ENCODE data around the gene GNB1L.

DNA sequence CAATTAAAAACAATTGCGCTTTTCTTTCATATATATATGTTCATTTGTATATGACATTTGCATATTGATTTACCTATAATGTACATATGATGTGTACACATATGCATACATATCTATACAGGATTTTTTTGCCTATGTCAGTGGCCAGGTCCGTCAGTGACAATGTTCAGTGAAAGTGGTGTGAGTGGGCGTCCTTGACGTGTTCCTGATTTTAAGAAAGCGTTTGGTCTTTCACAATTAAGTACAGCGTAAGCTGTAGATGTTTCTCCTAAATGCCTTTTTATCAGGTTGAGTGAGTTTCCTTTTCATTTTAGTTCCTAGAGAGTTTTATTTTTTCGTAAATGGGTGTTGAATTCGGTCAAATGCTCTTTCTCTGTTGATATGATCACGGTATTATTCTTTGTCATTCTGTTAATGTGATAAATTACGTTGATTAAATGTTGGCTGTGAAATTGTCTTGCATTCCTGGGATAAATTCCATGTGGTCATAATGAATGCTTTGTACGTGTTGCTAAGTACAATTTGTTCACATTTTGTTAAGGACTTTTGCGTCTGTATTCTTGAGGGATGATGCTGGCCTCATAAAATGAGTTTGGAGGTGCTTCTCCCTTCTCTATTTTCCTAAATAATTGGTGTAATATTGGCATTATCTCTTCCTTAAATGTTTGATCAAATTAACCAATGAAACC, 10.6 kb upstream of the GNB1L start:
- TF ChIP-seq CTCF (IDR thresholded peaks at IDR 0.05; ENCODE audit: insufficient read depth, low read length) = no peak
- TF ChIP-seq, protein P1, sequence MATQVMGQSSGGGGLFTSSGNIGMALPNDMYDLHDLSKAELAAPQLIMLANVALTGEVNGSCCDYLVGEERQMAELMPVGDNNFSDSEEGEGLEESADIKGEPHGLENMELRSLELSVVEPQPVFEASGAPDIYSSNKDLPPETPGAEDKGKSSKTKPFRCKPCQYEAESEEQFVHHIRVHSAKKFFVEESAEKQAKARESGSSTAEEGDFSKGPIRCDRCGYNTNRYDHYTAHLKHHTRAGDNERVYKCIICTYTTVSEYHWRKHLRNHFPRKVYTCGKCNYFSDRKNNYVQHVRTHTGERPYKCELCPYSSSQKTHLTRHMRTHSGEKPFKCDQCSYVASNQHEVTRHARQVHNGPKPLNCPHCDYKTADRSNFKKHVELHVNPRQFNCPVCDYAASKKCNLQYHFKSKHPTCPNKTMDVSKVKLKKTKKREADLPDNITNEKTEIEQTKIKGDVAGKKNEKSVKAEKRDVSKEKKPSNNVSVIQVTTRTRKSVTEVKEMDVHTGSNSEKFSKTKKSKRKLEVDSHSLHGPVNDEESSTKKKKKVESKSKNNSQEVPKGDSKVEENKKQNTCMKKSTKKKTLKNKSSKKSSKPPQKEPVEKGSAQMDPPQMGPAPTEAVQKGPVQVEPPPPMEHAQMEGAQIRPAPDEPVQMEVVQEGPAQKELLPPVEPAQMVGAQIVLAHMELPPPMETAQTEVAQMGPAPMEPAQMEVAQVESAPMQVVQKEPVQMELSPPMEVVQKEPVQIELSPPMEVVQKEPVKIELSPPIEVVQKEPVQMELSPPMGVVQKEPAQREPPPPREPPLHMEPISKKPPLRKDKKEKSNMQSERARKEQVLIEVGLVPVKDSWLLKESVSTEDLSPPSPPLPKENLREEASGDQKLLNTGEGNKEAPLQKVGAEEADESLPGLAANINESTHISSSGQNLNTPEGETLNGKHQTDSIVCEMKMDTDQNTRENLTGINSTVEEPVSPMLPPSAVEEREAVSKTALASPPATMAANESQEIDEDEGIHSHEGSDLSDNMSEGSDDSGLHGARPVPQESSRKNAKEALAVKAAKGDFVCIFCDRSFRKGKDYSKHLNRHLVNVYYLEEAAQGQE (IDR thresholded peaks at IDR 0.05; ENCODE audit: insufficient replicate concordance, low read depth) = no peak
- no peak for TF ChIP-seq SPI1 (IDR thresholded peaks at IDR 0.05; ENCODE audit: borderline replicate concordance, low read depth)
